ENCODE measurements around the gene CCDC88A. TPM values are rescaled to one million over a fixed set of nuclear protein-coding genes. Genes with fewer than 3 reads are reported as not detected.

Gene CCDC88A
- total and polyA plus RNA-seq, 4 experiments from 2014 or later = 0.53 to 19.1 (median 13.8) TPM

DNA sequence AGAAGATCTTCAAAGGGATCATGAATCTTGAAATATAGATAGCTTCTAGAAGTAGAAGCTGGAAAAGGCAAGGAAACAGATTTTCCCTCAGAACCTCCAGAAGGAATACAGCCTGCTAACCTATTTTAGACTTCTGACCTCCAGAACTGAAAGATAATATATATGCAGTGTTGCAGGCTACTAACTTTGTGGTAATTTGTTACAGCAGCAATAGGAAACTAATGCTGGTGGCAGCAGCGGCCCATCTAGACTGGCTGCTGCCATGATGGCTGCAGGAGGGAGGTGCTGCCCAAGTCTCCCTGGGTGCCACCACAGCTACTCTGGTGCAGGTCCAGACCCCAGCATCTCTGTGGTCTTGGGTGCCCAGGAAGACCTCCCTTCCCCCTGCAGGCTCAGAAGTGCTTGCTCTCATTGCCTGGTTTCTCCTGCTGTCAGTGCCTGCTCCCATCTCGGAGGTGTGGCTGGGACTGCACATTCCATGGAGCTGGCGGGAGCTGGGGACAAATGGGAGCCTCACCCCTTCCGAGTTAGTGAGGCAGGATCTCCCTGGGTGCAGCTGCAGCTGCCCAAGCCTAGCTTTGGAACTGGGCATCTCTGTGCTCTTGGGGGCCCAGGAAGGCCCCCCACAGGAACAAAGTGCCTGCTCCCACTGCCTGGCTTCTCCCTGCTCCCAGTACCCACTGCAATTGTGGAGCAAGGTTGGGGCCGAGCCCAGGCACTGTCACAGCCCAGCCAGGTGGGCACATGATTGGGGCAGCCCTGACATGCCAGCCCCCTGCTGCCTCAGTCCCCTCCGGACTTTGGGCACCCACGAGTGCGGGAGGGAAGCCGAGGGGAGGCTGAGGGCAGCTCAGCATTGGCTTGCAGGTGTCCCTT lies 18.1 kb upstream of the CCDC88A start:
- peaks cover 0 to 3% of the 10 kb centered on the region in 2 donors for H3K27me3 Mint-ChIP-seq
- Histone ChIP-seq H3K36me3 (ENCODE audit: insufficient read depth, low read length) (no peaks in the 10 kb centered on the region), H3K4me1 (ENCODE audit: insufficient read depth, low read length) (no peaks in the 10 kb centered on the region), H3K27ac (ENCODE audit: low read depth, low read length) (no peak overlapping the region), H3K4me3 (ENCODE audit: low read length in 2 of 2) (no peak overlapping the region), H3K9me3 (ENCODE audit: control insufficient read depth in 1 of 2, low read length in 2 of 2) (no peaks in the 10 kb centered on the region), H3K27me3 (ENCODE audit: insufficient read depth, low read length) (no peaks in the 10 kb centered on the region)
- H3K27ac Mint-ChIP-seq = no peak overlapping the region
- CTCF ChIA-PET (ENCODE audit: partially characterized antibody) = no interaction called here
- H3K36me3 Mint-ChIP-seq = no peaks in the 10 kb centered on the region
- intact Hi-C loops (cut with micrococcal nuclease) = no loop called here
- H3K4me1 Mint-ChIP-seq = no peaks in the 10 kb centered on the region
- no peak for DNase-seq
- POLR2A ChIA-PET (ENCODE audit: partially characterized antibody) = no interaction called here
- H3K9me3 Mint-ChIP-seq = no peaks in the 10 kb centered on the region
- no peak overlapping the region for H3K4me3 Mint-ChIP-seq

GRCh38 chr2:55431982-55432627 lies 12.4 kb upstream of the CCDC88A start:
- Histone ChIP-seq H3K36me3 (ENCODE audit: insufficient read depth, low read length) (no peaks in the 10 kb centered on the region), H3K27ac (ENCODE audit: low read depth, low read length) (no peak overlapping the region), H3K9me3 (ENCODE audit: control insufficient read depth in 1 of 2, low read length in 2 of 2) (no peaks in the 10 kb centered on the region), H3K27me3 (ENCODE audit: insufficient read depth, low read length) (no peaks in the 10 kb centered on the region), H3K4me3 (ENCODE audit: low read length in 2 of 2) (no peak overlapping the region), H3K4me1 (ENCODE audit: insufficient read depth, low read length) (no peaks in the 10 kb centered on the region)
- Mint-ChIP-seq H3K36me3 (no peaks in the 10 kb centered on the region), H3K27ac (peak overlapping the region in 1 of 7 donors; percentile 48), H3K27me3 (peaks cover 0 to 3% of the 10 kb centered on the region in 2 donors), H3K9me3 (no peaks in the 10 kb centered on the region), H3K4me3 (no peak overlapping the region), H3K4me1 (peaks cover 0 to 5% (median 2%) of the 10 kb centered on the region in 4 donors)
- CTCF ChIA-PET (ENCODE audit: partially characterized antibody) = interaction anchor here (0.7 to 1.9 kb wide), 6 partner anchors 9 to 429 kb away, joined by 3 to 5 read pairs (median 3); partner anchors contain the start of gene CFAP36
- POLR2A ChIA-PET (ENCODE audit: partially characterized antibody) = interaction anchor here (0.7 to 2.2 kb wide), 2 partner anchors 12 to 73 kb away, joined by 3 to 11 read pairs; partner anchors contain the start of gene CCDC88A
- intact Hi-C loops (cut with micrococcal nuclease) = loop anchor here (2.0 kb wide), 2 partner anchors 163 to 417 kb away; partner anchors contain the start of gene MTIF2
- peak in 4 of 5 donors; percentile 27 to 45 (median 35) for DNase-seq

- Histone ChIP-seq H3K27ac (ENCODE audit: low read depth, low read length) (no peak overlapping the region), H3K9me3 (ENCODE audit: control insufficient read depth in 1 of 2, low read length in 2 of 2) (no peaks in the 10 kb centered on the region), H3K4me3 (ENCODE audit: low read length in 2 of 2) (no peak overlapping the region), H3K4me1 (ENCODE audit: insufficient read depth, low read length) (no peaks in the 10 kb centered on the region), H3K27me3 (ENCODE audit: insufficient read depth, low read length) (no peaks in the 10 kb centered on the region), H3K36me3 (ENCODE audit: insufficient read depth, low read length) (no peaks in the 10 kb centered on the region)
- intact Hi-C loops (cut with micrococcal nuclease) = no loop called here
- no peak for DNase-seq
- H3K27ac Mint-ChIP-seq = no peak overlapping the region
- peaks cover 0 to 7% of the 10 kb centered on the region in 2 donors for H3K27me3 Mint-ChIP-seq
- no peaks in the 10 kb centered on the region for H3K9me3 Mint-ChIP-seq
- H3K4me3 Mint-ChIP-seq = no peak overlapping the region
- peaks cover 0 to 5% (median 2%) of the 10 kb centered on the region in 4 donors for H3K4me1 Mint-ChIP-seq
- no peaks in the 10 kb centered on the region for H3K36me3 Mint-ChIP-seq
- CTCF ChIA-PET (ENCODE audit: partially characterized antibody) = interaction anchor here (1.8 to 1.9 kb wide), 2 partner anchors 18 to 27 kb away, joined by 4 read pairs; no protein-coding TSS in a partner anchor
- POLR2A ChIA-PET (ENCODE audit: partially characterized antibody) = interaction anchor here (0.6 kb wide), 2 partner anchors 144 to 381 kb away, joined by 3 read pairs; no protein-coding TSS in a partner anchor
These were observed 10.7 kb upstream of the CCDC88A start for GRCh38 chr2:55430211-55430975.

- Mint-ChIP-seq H3K36me3 (no peaks in the 10 kb centered on the region), H3K27ac (no peak overlapping the region), H3K27me3 (peaks cover 1 to 10% of the 10 kb centered on the region in 2 donors), H3K4me3 (no peak overlapping the region), H3K4me1 (peaks cover 0 to 5% (median 2%) of the 10 kb centered on the region in 4 donors), H3K9me3 (no peaks in the 10 kb centered on the region)
- no peaks in the 10 kb centered on the region for H3K4me1 ChIP-seq (ENCODE audit: insufficient read depth, low read length)
- no peaks in the 10 kb centered on the region for H3K36me3 ChIP-seq (ENCODE audit: insufficient read depth, low read length)
- no peaks in the 10 kb centered on the region for H3K27me3 ChIP-seq (ENCODE audit: insufficient read depth, low read length)
- POLR2A ChIA-PET (ENCODE audit: partially characterized antibody) = no interaction called here
- no peak overlapping the region for H3K4me3 ChIP-seq (ENCODE audit: low read length in 2 of 2)
- DNase-seq = no peak
- intact Hi-C loops (cut with micrococcal nuclease) = no loop called here
- no peaks in the 10 kb centered on the region for H3K9me3 ChIP-seq (ENCODE audit: control insufficient read depth in 1 of 2, low read length in 2 of 2)
- CTCF ChIA-PET (ENCODE audit: partially characterized antibody) = no interaction called here
- H3K27ac ChIP-seq (ENCODE audit: low read depth, low read length) = no peak overlapping the region
These were observed 8.6 kb upstream of the CCDC88A start for GRCh38 chr2:55428258-55428657.

DNA sequence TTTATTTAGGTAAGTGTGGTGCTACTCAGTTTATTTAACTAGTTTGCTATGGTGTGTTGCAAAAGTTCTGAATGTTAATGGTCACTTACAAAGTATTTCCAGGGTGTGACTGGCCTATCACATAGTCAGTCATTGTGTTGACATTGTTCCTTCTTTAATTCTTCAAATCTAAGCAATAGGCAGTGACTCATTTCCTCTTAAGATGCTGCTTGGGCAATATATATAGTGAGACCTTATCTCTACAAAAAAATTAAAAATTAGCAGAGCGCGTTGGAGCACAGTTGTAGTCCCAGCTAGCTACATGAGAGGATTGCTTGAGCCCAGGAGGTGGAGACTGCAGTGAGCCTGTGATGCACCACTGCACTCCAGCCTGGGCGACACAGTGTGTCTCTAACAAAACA lies 5.8 kb upstream of the CCDC88A start:
- Mint-ChIP-seq H3K4me1 (peaks cover 3 to 10% (median 6%) of the 10 kb centered on the region in 4 donors), H3K27ac (no peak overlapping the region), H3K4me3 (peak overlapping the region in 1 of 8 donors; percentile 20), H3K27me3 (peaks cover 3 to 12% of the 10 kb centered on the region in 2 donors), H3K9me3 (peaks cover 0 to under 1% (median 0%) of the 10 kb centered on the region in 8 donors), H3K36me3 (no peaks in the 10 kb centered on the region)
- H3K4me1 ChIP-seq (ENCODE audit: insufficient read depth, low read length) = peaks cover 10% of the 10 kb centered on the region
- ChIA-PET CTCF (ENCODE audit: partially characterized antibody) (no interaction called here), POLR2A (ENCODE audit: partially characterized antibody) (no interaction called here)
- no peaks in the 10 kb centered on the region for H3K36me3 ChIP-seq (ENCODE audit: insufficient read depth, low read length)
- H3K27me3 ChIP-seq (ENCODE audit: insufficient read depth, low read length) = no peaks in the 10 kb centered on the region
- DNase-seq = no peak
- intact Hi-C loops (cut with micrococcal nuclease) = no loop called here
- no peaks in the 10 kb centered on the region for H3K9me3 ChIP-seq (ENCODE audit: control insufficient read depth in 1 of 2, low read length in 2 of 2)
- H3K4me3 ChIP-seq (ENCODE audit: low read length in 2 of 2) = no peak overlapping the region
- no peak overlapping the region for H3K27ac ChIP-seq (ENCODE audit: low read depth, low read length)

GRCh38 chr2:55422876-55423665 lies 3.4 kb upstream of the CCDC88A start:
- no peak overlapping the region for H3K4me3 ChIP-seq (ENCODE audit: low read length in 2 of 2)
- peaks cover 3 to 10% of the 10 kb centered on the region in 2 donors for H3K27me3 Mint-ChIP-seq
- ChIA-PET CTCF (ENCODE audit: partially characterized antibody) (no interaction called here), POLR2A (ENCODE audit: partially characterized antibody) (no interaction called here)
- no peaks in the 10 kb centered on the region for H3K36me3 ChIP-seq (ENCODE audit: insufficient read depth, low read length)
- no peaks in the 10 kb centered on the region for H3K9me3 ChIP-seq (ENCODE audit: control insufficient read depth in 1 of 2, low read length in 2 of 2)
- no peak for DNase-seq
- no peaks in the 10 kb centered on the region for H3K27me3 ChIP-seq (ENCODE audit: insufficient read depth, low read length)
- H3K9me3 Mint-ChIP-seq = peaks cover 0 to 3% (median 0%) of the 10 kb centered on the region in 8 donors
- no peak overlapping the region for H3K27ac ChIP-seq (ENCODE audit: low read depth, low read length)
- H3K27ac Mint-ChIP-seq = no peak overlapping the region
- H3K36me3 Mint-ChIP-seq = peaks cover 0 to 9% of the 10 kb centered on the region in 2 donors
- H3K4me1 ChIP-seq (ENCODE audit: insufficient read depth, low read length) = peaks cover 21% of the 10 kb centered on the region
- intact Hi-C loops (cut with micrococcal nuclease) = loop anchor here (5.0 kb wide), 1 partner anchor 269 kb away; the partner anchor contains the start of gene PNPT1
- H3K4me3 Mint-ChIP-seq = peak overlapping the region in 2 of 8 donors; percentile 49 to 52
- peaks cover 11 to 28% (median 21%) of the 10 kb centered on the region in 4 donors for H3K4me1 Mint-ChIP-seq
